Mucosa of descending colon (tissue), 3 donors: Measurements from ENCODE around the gene TNFRSF14. TPM values are rescaled to one million over a fixed set of nuclear protein-coding genes. Genes with fewer than 3 reads are reported as not detected.

Experiments used
- ATAC-seq: fragments of 200-7000 bp; cut with Tn5 transposase; one replicate; pipeline ENCODE4 v1.9.1; 2020; ENCODE audit warnings: mild to moderate bottlenecking, moderate library complexity
- DNase-seq, 3 donors: peaks; one replicate each; pipeline ENCODE4 v3.0.0-alpha.2; 2020
- H3K36me3 ChIP-seq: fragments of 200-600 bp; one replicate; pipeline ENCODE4 v1.8.0; 2021; ENCODE audit warnings: low read depth, mild to moderate bottlenecking
- H3K4me1 ChIP-seq: fragments of 200-600 bp; one replicate; pipeline ENCODE4 v1.8.0; 2021; ENCODE audit warnings: low read depth, mild to moderate bottlenecking
- H3K4me3 ChIP-seq: fragments of 200-600 bp; one replicate; pipeline ENCODE4 v1.8.0; 2021; ENCODE audit warnings: mild to moderate bottlenecking
- H3K9me3 ChIP-seq: fragments of 200-600 bp; one replicate; pipeline ENCODE4 v1.8.0; 2021; ENCODE audit warnings: mild to moderate bottlenecking
- intact Hi-C, 2 donors: fragments of 100-400 bp; cut with DNase I in 1 of 2; cut with micrococcal nuclease in 1 of 2; formaldehyde crosslinking; loops; one replicate each; pipeline versions ENCODE4 v1.11.0 to v1.11.1; 2022; cut with DNase I, micrococcal nuclease
- total RNA-seq, 3 donors: library from RNA; stranded (reverse); fragmentation: NEBNext Ultra II Directional in 2 of 3; extraction: Animal tissue kit (Norgen Biotek cat#: 25700) in 2 of 3; gene quantifications; one replicate each; pipeline versions ENCODE4 v1.2.1 to v1.2.4, GENCODE V29; 2021 to 2023
- TF ChIP-seq, protein P1 (sequence below): fragments of 200-600 bp; IDR thresholded peaks from one replicate; pipeline ENCODE4 v1.8.0; 2022; ENCODE audit warnings: antibody characterized with exemption, mild to moderate bottlenecking
- donor health status: DM: no; HTN: no; CAD: no; lungs with moderate emphysema.
- donor health status: DM: no; HTN: no; CAD: no.
- donor health status: DM: no; HTN: yes; CAD: no.

Gene TNFRSF14
- total RNA-seq, 3 donors from 2014 or later, result 143 to 206 (median 146) TPM

DNA sequence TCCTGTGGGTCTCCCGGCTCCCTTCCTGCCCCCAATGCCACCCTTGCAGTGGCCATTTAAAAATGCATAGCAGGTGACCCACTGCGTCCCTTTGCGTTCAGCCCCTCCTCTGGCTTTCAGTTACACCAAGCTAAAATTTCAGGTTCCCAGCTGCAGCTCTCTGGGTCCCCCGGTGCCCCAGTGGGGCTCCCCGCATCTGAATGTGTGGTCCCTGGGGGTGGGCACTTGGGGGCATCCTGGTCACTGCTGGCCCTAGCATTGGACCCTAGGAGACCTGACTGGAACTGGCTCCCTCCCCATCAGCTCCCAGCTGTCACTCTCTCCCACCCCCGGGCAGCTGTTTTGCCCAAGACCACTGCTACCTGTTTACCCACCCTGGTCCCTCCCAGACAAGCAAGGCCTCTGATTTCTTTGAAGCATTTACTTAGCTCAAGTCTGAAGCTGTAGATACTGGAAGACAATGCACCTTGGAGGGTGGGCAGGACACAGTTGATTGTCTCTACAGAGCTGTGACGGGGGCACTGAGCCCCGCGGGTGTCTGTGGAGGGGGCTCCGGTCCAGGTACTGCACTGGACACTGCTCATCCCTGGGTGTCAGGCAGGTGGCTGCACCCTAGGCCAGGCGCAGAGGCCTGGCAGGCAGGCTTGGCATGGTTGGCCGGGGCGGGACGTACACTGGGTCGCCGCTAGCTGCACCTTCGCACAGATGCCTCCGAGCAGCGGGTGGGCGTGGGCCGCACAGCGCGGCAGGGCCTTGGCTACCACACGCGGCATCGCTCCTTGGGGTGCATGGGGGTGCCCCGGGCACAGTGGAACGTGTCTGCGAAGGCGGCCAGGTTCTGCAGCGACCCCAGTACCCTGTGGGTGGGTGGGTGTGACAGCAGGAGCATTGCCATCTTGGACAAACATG is 34.3 kb downstream of the TNFRSF14 start:
- no peak overlapping the region for H3K4me3 ChIP-seq
- intact Hi-C loops, result no loop called here
- H3K4me1 ChIP-seq, result peaks cover 25% of the 10 kb centered on the region
- TF ChIP-seq, protein P1, sequence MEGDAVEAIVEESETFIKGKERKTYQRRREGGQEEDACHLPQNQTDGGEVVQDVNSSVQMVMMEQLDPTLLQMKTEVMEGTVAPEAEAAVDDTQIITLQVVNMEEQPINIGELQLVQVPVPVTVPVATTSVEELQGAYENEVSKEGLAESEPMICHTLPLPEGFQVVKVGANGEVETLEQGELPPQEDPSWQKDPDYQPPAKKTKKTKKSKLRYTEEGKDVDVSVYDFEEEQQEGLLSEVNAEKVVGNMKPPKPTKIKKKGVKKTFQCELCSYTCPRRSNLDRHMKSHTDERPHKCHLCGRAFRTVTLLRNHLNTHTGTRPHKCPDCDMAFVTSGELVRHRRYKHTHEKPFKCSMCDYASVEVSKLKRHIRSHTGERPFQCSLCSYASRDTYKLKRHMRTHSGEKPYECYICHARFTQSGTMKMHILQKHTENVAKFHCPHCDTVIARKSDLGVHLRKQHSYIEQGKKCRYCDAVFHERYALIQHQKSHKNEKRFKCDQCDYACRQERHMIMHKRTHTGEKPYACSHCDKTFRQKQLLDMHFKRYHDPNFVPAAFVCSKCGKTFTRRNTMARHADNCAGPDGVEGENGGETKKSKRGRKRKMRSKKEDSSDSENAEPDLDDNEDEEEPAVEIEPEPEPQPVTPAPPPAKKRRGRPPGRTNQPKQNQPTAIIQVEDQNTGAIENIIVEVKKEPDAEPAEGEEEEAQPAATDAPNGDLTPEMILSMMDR, result no peak
- no peak for ATAC-seq
- peaks cover 2% of the 10 kb centered on the region for H3K36me3 ChIP-seq
- DNase-seq, result peak in 2 of 3 donors; percentile 39 to 61
- H3K9me3 ChIP-seq, result no peaks in the 10 kb centered on the region

GRCh38 chr1:2591233-2591580 is 35.0 kb downstream of the TNFRSF14 start:
- Histone ChIP-seq H3K4me1 (peaks cover 25% of the 10 kb centered on the region), H3K4me3 (no peak overlapping the region), H3K36me3 (peaks cover 2% of the 10 kb centered on the region), H3K9me3 (no peaks in the 10 kb centered on the region)
- TF ChIP-seq, protein P1, result no peak
- DNase-seq (no peak), ATAC-seq (no peak)
- intact Hi-C loops, result no loop called here

DNA sequence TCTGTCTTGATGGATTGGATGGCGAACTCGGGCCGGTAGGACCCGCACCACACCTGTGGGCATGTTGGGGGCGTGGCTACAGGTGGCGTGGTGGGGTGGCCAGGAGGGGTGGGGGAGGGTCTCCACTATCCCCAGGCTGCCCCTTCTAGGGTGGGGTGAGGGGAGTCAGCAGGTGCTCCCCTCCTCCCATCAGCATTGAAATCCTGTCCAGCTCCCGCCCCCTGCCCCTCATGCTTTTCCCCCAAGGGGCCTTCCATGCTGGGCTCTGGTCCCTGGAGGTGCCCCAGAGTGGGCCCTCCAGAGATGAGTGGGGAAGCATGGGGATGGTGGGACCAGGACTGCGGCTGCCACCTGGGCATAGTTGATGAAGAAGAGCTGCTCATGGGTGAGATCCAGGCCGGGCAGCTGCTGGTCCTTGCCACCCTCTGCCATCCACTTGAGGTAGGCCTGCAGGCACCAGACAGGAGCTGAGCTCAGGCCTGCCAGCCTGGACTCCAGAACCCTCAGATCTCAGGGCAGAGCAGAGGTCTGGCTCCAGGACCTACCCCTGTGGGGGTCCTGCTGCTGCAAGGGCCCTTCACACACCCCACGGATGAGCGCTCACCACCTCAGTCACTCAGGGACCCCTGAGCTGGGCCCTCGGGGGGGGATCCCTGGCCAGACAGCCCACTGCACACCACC is 35.5 kb downstream of the TNFRSF14 start:
- intact Hi-C loops, result no loop called here

DNA sequence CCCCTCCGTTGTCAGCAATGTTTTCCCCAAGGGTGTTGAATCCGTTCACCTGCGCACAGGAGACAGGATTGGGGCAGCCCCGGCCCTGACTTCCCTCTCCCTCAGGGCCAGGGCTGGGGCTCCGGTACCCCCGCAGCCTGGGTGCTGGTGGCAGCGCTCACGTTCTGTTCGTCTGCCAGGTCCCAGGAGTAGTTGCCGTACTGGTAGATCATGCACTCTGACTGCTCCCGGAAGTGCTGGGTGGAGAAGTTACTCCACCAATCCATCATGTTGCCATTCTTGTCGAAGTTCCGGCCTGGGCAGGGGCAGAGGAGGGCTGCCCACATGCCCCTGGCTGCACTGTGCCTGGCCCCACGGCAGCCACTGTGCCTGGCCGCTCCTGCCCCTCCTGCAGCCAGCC is 36.5 kb downstream of the TNFRSF14 start:
- peaks cover 21% of the 10 kb centered on the region for H3K4me1 ChIP-seq
- ATAC-seq (peak; percentile 82), DNase-seq (peak; percentile 62 to 75 (median 68))
- H3K9me3 ChIP-seq, result no peaks in the 10 kb centered on the region
- H3K4me3 ChIP-seq, result no peak overlapping the region
- TF ChIP-seq, protein P1, result no peak
- no peaks in the 10 kb centered on the region for H3K36me3 ChIP-seq
- intact Hi-C loops, result no loop called here

More for the DNA sequence above, 35.5 kb downstream of the TNFRSF14 start:
- ATAC-seq (no peak), DNase-seq (peak in 2 of 3 donors; percentile 39 to 51)
- no peak overlapping the region for H3K4me3 ChIP-seq
- no peaks in the 10 kb centered on the region for H3K36me3 ChIP-seq
- peaks cover 25% of the 10 kb centered on the region for H3K4me1 ChIP-seq
- TF ChIP-seq, protein P1, result no peak
- H3K9me3 ChIP-seq, result no peaks in the 10 kb centered on the region

- DNase-seq (peak in 2 of 3 donors; percentile 45 to 51), ATAC-seq (no peak)
- Histone ChIP-seq H3K36me3 (no peaks in the 10 kb centered on the region), H3K9me3 (no peaks in the 10 kb centered on the region), H3K4me3 (no peak overlapping the region), H3K4me1 (peaks cover 18% of the 10 kb centered on the region)
- TF ChIP-seq, protein P1, result no peak
- intact Hi-C loops, result no loop called here
Observed at GRCh38 chr1:2593251-2593878, 37.2 kb downstream of the TNFRSF14 start.
